Measurements from ENCODE around the gene TOGARAM1.

Gene TOGARAM1

GRCh38 chr14:44963775-44964380, 1.9 kb downstream of the TOGARAM1 start:
- no peak for DNase-seq (ENCODE audit: low spot score)

GRCh38 chr14:44966601-44967336, 4.8 kb downstream of the TOGARAM1 start:
- DNase-seq (ENCODE audit: low spot score), result no peak

GRCh38 chr14:44968714-44969113, 6.7 kb downstream of the TOGARAM1 start:
- no peak for DNase-seq (ENCODE audit: low spot score)

- no peak for DNase-seq (ENCODE audit: low spot score)
These were observed 8.9 kb downstream of the TOGARAM1 start for GRCh38 chr14:44970907-44971306.

- no peak for DNase-seq (ENCODE audit: low spot score)
These were observed 9.5 kb downstream of the TOGARAM1 start for GRCh38 chr14:44971459-44971858.

- DNase-seq (ENCODE audit: low spot score), result no peak
These were observed 17.3 kb downstream of the TOGARAM1 start for GRCh38 chr14:44979273-44979672.

GRCh38 chr14:44979740-44980356, 17.9 kb downstream of the TOGARAM1 start:
- DNase-seq (ENCODE audit: low spot score), result no peak

- DNase-seq (ENCODE audit: low spot score), result no peak
These were observed 19.2 kb downstream of the TOGARAM1 start for GRCh38 chr14:44981198-44981597.

- DNase-seq (ENCODE audit: low spot score), result no peak
These were observed 20.6 kb downstream of the TOGARAM1 start for GRCh38 chr14:44982594-44982993.

- DNase-seq (ENCODE audit: low spot score), result no peak
These were observed 26.7 kb downstream of the TOGARAM1 start for GRCh38 chr14:44988694-44989093.

GRCh38 chr14:44989497-44990440, 27.8 kb downstream of the TOGARAM1 start:
- DNase-seq (ENCODE audit: low spot score), result no peak

GRCh38 chr14:44990533-44990932, 28.5 kb downstream of the TOGARAM1 start:
- DNase-seq (ENCODE audit: low spot score), result no peak

- no peak for DNase-seq (ENCODE audit: low spot score)
These were observed 33.2 kb downstream of the TOGARAM1 start for GRCh38 chr14:44995196-44995595.

GRCh38 chr14:44995770-44996294, 33.8 kb downstream of the TOGARAM1 start:
- DNase-seq (ENCODE audit: low spot score), result no peak

GRCh38 chr14:45003924-45004323, 41.9 kb downstream of the TOGARAM1 start:
- no peak for DNase-seq (ENCODE audit: low spot score)

GRCh38 chr14:45015133-45015532, 53.1 kb downstream of the TOGARAM1 start:
- DNase-seq (ENCODE audit: low spot score), result no peak

GRCh38 chr14:45028107-45028626, 66.2 kb downstream of the TOGARAM1 start:
- DNase-seq (ENCODE audit: low spot score), result no peak

GRCh38 chr14:45034730-45035129, 72.7 kb downstream of the TOGARAM1 start:
- DNase-seq (ENCODE audit: low spot score), result no peak

- no peak for DNase-seq (ENCODE audit: low spot score)
These were observed 76.3 kb downstream of the TOGARAM1 start for GRCh38 chr14:45038256-45038655.

GRCh38 chr14:45038865-45039264, 76.9 kb downstream of the TOGARAM1 start:
- no peak for DNase-seq (ENCODE audit: low spot score)

GRCh38 chr14:45039390-45039789, 77.4 kb downstream of the TOGARAM1 start:
- DNase-seq (ENCODE audit: low spot score), result no peak

GRCh38 chr14:45041641-45042040, 79.7 kb downstream of the TOGARAM1 start:
- DNase-seq (ENCODE audit: low spot score), result no peak
